HTERT RPE-1 (cell line): ENCODE results near the gene TDG.
"Not testable (repeated sequence)": the region's sequence is repeated elsewhere in the genome, so short reads cannot be mapped to it uniquely, and the experiment has no call there.

ENCODE experiments used
- in situ Hi-C: fragments of 300-500 bp; cut with MboI; formaldehyde crosslinking; loops from 4 replicates; pipeline ENCODE4 v1.14.3; 2020; ENCODE audit warnings: low sequenced_read_pairs

TDG gene

DNA sequence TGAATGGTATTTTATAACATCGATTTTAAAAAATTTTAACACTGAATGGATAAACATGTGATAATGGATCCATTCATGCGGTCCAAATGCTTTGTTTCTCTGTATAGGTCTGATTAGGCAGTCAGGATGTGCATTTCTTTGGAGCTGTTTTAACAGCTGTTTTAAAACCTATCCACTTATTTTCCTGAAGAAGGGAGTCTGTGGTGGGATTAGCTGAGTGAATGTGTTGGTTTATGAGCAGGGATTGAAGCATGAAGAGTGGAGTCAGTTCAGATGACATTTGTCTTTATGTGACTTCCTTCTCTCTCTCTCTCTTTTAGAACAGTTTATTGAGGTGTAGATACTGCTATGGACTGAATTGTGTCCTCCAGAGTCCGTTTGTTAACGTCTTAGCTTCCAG lies 46.7 kb downstream of the TDG start:
- in situ Hi-C loops: no loop called here

DNA sequence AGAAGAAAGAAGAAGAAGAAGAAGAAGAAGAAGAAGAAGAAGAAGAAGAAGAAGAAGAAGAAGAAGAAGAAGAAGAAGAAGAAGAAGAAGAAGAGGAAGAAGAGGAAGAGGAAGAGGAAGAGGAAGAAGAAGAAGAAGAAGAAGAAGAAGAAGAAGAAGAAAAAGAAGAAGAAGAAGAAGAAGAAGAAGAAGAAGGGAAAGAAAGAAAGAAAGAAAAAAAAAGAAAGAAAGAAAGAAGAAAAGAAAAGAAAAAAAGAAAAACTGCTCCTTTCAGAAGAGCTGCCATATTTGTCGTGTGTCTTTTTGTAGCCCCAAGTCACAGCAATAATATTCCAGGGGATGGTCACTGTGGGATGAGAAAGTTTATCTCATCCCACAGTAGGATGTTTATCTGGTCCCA lies 56.2 kb downstream of the TDG start:
- in situ Hi-C loops: not testable (repeated sequence)

DNA sequence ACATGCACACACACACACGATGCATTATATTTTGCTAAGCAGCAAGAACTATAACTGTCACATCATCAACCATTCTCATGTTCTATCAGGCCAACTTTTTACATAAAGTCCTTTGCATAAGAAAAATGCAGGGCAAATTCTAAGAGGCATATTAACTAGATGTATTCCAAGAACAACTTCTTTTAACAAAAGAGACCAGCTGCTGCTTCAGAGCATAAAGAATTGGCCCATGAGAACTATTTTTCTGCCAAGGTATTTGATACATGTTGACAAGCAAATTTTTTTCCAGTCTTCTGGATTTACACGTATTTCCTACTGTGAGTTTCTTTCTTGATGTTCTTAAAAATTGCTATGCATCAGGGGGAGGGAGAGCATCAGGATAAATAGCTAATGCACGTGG lies 57.1 kb downstream of the TDG start:
- in situ Hi-C loops: no loop called here

DNA sequence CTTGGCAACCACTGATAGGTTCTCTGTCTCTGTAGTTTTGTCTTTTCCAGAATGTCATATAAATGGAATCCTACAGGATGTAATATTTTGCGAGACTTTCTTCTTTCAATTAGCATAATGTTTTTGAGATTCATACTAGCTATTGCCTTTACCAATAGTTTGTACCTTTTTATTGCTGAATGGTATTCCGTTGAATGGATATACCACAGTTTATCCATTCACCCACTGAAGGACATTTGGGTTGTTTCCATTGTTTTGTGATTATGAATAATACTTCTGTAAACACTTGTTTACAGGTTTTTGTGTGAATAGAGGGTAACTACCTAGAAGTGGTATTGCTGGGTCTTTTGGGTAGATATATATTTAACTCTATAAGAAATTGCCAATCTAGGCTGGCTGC lies 58.0 kb downstream of the TDG start:
- in situ Hi-C loops: no loop called here

DNA sequence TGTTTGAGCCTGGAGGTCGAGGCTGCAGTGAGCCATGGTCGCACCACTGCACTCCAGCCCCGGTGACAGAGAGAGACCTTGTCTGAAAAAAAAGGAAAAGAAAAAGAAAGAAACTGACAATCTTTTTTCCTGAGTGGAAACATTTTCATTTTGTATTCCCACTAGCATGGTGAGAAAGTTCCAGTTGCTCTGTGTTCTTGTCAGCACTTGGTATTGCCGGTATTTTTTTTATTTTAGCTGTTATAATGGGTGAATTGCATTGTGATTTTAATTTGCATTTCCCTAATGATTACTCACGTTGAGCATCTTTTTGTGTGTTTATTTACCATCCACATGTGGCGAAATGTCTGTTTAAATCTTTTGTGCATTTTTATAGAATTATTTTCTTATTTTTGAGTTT lies 58.7 kb downstream of the TDG start:
- in situ Hi-C loops: no loop called here

DNA sequence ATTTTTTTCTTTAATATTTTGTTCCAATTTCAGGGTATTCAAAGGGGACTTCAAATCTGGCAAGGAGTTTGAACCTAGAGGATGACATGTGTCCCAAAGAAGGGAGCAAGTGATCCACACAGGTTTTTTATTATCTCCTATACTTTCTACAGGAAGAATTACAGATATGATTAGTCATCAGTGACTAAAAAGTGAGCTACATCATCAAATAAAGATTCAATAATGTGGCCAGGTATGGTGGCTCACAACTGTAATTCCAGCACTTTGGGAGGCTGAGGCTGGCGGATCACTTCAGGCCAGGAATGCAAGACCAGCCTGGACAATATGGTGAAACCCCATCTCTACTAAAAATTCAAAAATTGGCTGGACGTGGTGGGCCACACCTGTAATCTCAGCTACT lies 60.1 kb downstream of the TDG start:
- in situ Hi-C loops: no loop called here

DNA sequence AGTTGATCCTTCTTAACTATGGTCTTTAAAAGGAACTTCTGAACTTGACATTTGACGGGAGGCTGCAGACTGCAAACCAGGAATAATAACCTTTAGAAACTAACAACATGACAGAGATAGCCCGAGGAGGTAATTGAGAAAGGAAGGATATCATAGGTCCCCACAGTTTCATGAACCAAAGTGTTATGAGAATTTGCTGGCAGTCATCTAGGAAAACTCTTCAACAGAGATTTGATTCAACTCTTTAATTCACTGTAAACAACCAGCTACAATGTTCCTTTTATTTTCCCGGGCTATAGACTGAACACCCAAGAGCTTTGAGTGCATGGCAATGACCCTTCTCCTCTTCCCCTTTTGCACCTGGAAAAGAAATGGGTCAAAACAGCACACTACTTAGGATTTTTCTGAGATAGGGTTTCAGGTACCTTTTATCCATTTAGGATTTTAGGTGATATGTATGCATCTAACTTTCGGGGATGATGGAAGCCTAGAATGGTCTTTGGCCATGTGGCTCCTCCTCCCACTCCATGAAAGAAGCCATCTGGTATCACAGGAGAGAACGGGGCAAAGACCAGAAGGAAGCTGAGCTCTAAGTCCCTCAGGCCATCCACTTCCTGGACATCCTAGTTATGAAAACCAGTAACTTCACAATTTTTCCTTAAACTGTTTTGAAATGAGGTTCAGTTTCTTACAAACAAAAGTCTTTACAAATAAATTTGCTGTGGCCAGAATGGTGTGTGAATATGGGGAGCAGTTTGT lies 61.3 kb downstream of the TDG start:
- in situ Hi-C loops: no loop called here

DNA sequence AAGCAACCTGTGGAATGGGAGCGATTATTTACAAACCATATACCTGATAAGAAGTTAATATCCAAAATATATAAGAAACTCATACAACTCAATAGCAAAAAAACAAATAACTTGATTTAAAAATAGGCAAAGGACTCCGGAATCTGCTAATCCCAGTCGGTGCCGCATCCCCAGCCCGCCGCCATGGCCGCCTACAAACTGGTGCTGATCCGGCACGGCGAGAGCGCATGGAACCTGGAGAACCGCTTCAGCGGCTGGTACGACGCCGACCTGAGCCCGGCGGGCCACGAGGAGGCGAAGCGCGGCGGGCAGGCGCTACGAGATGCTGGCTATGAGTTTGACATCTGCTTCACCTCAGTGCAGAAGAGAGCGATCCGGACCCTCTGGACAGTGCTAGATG lies 64.9 kb downstream of the TDG start:
- in situ Hi-C loops: not testable (repeated sequence)

DNA sequence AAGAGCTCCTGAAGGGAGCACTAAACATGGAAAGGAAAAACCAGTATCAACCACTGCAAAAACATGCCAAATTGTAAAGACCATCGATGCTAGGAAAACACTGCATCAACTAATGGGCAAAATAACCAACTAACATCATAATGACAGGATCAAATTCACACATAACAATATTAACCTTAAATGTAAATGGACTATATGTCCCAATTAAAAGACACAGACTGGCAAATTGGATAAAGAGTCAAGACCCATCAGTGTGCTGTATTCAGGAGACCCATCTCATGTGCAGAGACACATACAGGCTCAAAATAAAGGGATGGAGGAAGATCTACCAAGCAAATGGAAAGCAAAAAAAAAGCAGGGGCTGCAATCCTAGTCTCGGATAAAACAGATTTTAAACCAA lies 70.5 kb downstream of the TDG start:
- in situ Hi-C loops: not testable (repeated sequence)
